SU-DHL-6 (cell line): ENCODE data around the gene CNKSR3.

Experiments used
- EZH2phosphoT487 ChIP-seq: fragments of 200-600 bp; sonication (generic), shearing (Covaris generic); conservative IDR thresholded peaks from 2 replicates; pipeline ENCODE4 v1.6.1; 2018; ENCODE audit warnings: mild to moderate bottlenecking, antibody characterized with exemption, low read length, moderate library complexity, mixed read lengths
- TF ChIP-seq, protein P1 (sequence below): fragments of 200-600 bp; sonication (generic); IDR thresholded peaks from one replicate; pipeline ENCODE4 v1.5.1; 2017; ENCODE audit warnings: antibody characterized with exemption, mild to moderate bottlenecking, low read length, moderate library complexity; ENCODE audit not compliant: insufficient read depth, poor library complexity, severe bottlenecking

GRCh38 chr6:154407440-154407839, 103.0 kb downstream of the CNKSR3 start:
- TF ChIP-seq, protein P1, sequence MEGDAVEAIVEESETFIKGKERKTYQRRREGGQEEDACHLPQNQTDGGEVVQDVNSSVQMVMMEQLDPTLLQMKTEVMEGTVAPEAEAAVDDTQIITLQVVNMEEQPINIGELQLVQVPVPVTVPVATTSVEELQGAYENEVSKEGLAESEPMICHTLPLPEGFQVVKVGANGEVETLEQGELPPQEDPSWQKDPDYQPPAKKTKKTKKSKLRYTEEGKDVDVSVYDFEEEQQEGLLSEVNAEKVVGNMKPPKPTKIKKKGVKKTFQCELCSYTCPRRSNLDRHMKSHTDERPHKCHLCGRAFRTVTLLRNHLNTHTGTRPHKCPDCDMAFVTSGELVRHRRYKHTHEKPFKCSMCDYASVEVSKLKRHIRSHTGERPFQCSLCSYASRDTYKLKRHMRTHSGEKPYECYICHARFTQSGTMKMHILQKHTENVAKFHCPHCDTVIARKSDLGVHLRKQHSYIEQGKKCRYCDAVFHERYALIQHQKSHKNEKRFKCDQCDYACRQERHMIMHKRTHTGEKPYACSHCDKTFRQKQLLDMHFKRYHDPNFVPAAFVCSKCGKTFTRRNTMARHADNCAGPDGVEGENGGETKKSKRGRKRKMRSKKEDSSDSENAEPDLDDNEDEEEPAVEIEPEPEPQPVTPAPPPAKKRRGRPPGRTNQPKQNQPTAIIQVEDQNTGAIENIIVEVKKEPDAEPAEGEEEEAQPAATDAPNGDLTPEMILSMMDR: no peak
- TF ChIP-seq EZH2phosphoT487: no peak
